ENCODE data around the gene INO80.

- no peak for TF ChIP-seq MAX (IDR thresholded peaks at IDR 0.05; ENCODE audit: insufficient read depth, insufficient read length)
- peak; percentile 61 for TF ChIP-seq POLR2AphosphoS5 (IDR thresholded peaks at IDR 0.05; ENCODE audit: insufficient read depth, low read depth, low read length)
Measured at GRCh38 chr15:40952901-40953712, 163.0 kb downstream of the INO80 start, which contains the start of gene CHAC1.

Data from endothelial cell of umbilical vein (primary cell).